GM12872 (cell line): ENCODE measurements around the gene OR1J1.

Experiments used
- TF ChIP-seq, protein P1 (sequence below): IDR thresholded peaks from 3 replicates; pipeline ENCODE4 v1.5.1; 2011; ENCODE audit warnings: low read depth, mild to moderate bottlenecking, low read length, moderate library complexity; ENCODE audit not compliant: insufficient read depth

OR1J1 gene

DNA sequence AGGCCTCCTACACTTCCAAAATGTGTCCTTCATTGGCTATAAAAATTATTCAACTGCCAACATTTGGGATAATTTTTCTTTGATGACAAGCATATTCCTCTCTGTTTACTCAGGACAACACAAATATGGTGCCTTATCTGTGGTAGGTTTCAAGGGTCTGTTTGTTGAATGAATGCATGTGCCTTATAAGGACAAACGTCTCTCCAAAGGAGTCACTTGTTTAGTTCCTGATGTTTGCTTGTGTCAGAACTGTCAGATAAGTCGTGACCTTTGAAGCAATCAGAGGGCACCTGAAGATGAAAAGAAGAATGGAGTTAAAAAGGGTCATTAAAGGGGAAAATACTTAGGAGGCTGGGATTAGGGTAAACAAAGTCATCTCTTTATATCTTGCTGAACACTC, 29.2 kb upstream of the OR1J1 start:
- TF ChIP-seq, protein P1, sequence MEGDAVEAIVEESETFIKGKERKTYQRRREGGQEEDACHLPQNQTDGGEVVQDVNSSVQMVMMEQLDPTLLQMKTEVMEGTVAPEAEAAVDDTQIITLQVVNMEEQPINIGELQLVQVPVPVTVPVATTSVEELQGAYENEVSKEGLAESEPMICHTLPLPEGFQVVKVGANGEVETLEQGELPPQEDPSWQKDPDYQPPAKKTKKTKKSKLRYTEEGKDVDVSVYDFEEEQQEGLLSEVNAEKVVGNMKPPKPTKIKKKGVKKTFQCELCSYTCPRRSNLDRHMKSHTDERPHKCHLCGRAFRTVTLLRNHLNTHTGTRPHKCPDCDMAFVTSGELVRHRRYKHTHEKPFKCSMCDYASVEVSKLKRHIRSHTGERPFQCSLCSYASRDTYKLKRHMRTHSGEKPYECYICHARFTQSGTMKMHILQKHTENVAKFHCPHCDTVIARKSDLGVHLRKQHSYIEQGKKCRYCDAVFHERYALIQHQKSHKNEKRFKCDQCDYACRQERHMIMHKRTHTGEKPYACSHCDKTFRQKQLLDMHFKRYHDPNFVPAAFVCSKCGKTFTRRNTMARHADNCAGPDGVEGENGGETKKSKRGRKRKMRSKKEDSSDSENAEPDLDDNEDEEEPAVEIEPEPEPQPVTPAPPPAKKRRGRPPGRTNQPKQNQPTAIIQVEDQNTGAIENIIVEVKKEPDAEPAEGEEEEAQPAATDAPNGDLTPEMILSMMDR = no peak

DNA sequence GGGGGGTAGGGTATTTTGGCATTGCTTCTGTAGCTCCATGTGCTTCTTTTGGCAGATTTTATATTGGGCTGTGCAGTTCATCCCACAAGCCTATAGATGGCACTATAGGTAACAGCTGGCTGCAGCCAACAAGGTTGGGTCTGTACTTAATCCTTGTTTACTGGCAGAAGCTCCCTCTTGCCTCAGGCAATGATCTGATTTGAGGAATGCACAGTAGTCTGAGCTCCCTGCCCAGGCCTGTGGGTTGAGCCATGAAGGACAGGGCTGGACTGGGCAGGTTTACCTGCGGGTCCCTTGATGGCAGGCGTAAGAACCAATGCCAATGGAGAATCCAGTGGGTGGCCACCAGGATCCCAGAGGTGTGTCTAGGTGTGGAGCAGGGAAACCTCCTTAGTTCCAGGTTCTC, 21.2 kb upstream of the OR1J1 start:
- TF ChIP-seq, protein P1 = peak; percentile 85

DNA sequence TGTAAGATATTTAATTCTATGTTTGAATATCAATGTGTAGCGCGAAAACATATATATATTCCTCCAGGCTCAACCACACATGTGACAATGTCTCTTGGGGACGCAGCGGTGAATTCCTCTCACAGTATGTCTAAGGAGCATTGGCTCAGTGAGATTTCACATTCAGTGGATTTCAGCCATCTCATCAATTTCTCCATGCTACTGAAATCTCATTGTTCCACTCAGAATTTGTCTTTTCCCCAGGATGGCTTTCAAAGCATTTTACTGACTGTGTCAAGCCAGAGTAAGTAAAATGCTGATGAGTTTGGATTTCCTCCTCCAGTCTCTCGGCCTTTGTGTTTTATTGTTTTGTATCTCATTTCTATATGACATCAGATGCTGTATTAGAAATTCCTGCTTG, 1.3 kb upstream of the OR1J1 start:
- TF ChIP-seq, protein P1 = no peak

DNA sequence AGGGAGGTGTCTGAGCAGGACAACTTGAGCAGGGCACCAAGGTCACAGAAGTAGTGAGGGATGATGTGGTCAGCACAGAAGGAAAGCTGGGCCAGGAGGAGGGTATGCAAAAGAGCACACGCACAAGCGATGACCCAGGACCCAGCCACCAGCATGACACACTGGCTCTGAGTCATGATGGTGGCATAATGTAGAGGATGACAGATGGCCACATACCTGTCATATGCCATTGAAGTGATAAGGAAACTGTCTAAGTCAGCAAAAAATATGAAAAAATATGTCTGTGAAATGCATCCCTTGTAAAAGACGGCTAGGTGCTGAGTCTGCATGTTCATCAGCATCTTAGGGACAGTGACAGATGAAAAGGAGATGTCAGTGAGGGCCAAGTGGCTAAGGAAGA, 380 bp downstream of the OR1J1 start:
- TF ChIP-seq, protein P1 = no peak

DNA sequence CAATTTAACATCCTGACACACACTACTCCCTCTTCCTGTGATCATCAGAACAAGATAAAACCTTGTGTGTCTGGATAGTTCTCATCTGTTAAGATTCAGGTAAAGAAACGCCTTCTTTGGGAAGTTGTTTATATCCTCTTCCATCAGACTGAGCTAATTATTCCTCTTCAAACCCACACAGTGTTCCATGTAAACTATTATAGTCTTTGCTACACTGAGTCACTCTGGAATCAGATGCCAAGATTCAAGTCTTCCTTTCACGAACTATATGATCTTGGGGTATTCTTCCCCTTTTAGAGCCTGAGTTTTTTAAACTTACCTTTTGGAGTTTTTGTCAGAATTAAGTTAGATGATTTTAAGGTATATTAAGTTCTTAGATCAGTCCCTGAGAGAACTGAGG, 2.0 kb downstream of the OR1J1 start:
- TF ChIP-seq, protein P1 = no peak

DNA sequence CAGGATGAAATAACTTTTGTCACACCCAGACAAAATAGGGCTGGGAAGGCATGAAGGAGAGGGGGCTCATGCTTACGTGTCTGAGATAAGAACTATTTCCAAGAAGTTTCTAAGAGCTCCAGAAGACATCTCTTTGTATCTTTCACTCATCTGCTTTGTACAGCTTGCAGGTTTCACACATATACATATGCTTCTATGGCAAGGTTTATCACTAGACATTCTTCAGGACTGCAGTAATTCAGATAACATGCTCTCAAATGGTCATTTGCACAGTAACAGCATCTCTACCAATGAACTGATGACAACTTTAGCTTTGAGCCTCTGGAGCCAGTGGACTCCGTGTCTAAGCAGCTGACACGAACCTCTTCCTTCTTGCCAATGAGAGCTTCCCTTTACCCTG, 3.2 kb downstream of the OR1J1 start:
- TF ChIP-seq, protein P1 = no peak

DNA sequence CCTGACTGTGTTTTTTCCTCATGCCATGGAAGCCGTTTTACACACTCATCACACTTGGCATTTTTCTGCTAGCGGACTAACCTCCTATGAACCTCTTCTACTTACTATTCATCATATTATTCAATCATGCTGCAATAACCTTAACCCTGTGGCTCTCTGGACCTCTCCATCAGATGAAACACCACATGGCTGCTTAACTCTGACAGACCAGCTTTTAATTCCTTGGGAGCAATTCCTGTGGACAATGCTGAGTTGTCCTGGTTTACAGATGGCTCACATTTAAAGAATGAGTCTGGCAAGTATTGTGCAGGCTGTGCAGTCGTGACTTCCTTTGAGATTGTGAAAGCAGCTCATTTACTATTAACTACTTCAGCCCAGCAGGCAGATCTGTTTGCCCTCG, 9.0 kb downstream of the OR1J1 start:
- TF ChIP-seq, protein P1 = no peak

DNA sequence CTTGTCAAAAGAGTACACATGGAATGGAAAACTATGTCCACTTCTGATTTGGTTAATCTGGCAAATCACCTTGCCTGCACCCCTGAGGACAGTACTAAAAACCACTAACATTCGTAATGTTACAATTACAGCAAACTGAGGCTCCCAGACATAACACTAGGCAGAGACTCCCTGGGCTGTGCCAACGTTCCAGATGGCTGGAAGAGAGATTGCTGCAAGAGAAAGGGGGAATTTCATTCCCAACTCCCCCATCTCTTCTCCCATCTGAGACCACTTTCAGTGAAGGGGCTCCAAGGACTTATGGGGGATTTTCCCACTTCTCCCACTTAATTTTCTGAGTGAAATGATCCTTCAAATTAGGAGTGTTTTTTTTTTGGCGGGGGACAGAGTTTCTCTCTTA, 11.3 kb downstream of the OR1J1 start:
- TF ChIP-seq, protein P1 = no peak
